Epithelial cell of prostate (primary cell): ENCODE results near the gene SHMT2.

Source experiments
- DNase-seq: peaks from one replicate; pipeline ENCODE4 v3.0.0-alpha.2; 2011; ENCODE audit warnings: low read depth, low spot score
- H3K27ac ChIP-seq: fragments of 450-650 bp; 2 replicates; pipeline ENCODE4 v1.5.1; 2017; ENCODE audit warnings: mild to moderate bottlenecking

SHMT2 gene

GRCh38 chr12:57213058-57213715, 16.3 kb upstream of the SHMT2 start:
- DNase-seq, result peak; percentile 31
- H3K27ac ChIP-seq, result no peak overlapping the region

- DNase-seq, result no peak
- no peak overlapping the region for H3K27ac ChIP-seq
Measured at GRCh38 chr12:57213763-57214397, 15.6 kb upstream of the SHMT2 start.

- DNase-seq, result no peak
- H3K27ac ChIP-seq, result no peak overlapping the region
Measured at GRCh38 chr12:57214398-57214781, 15.1 kb upstream of the SHMT2 start.

- DNase-seq, result no peak
- no peak overlapping the region for H3K27ac ChIP-seq
Measured at GRCh38 chr12:57215065-57215464, 14.4 kb upstream of the SHMT2 start.

GRCh38 chr12:57215668-57216013, 13.9 kb upstream of the SHMT2 start:
- H3K27ac ChIP-seq, result no peak overlapping the region
- DNase-seq, result no peak

- no peak within 1 kb of the TSS for H3K27ac ChIP-seq
- no peak for DNase-seq
Measured at GRCh38 chr12:57216014-57216911, 13.2 kb upstream of the SHMT2 start, which contains the start of gene NXPH4. TSS of gene NXPH4 (plus strand) at chr12:57216794. CDS start at chr12:57216970, 176 bp downstream.

GRCh38 chr12:57216921-57217879, 12.3 kb upstream of the SHMT2 start:
- no peak for DNase-seq
- no peak overlapping the region for H3K27ac ChIP-seq

- H3K27ac ChIP-seq, result no peak overlapping the region
- DNase-seq, result no peak
Measured at GRCh38 chr12:57218030-57218853, 11.3 kb upstream of the SHMT2 start.

- DNase-seq, result no peak
- H3K27ac ChIP-seq, result no peak overlapping the region
Measured at GRCh38 chr12:57219205-57219992, 10.1 kb upstream of the SHMT2 start.

- no peak overlapping the region for H3K27ac ChIP-seq
- DNase-seq, result no peak
Measured at GRCh38 chr12:57219993-57220754, 9.3 kb upstream of the SHMT2 start.

GRCh38 chr12:57220770-57221168, 8.7 kb upstream of the SHMT2 start:
- H3K27ac ChIP-seq, result no peak overlapping the region
- DNase-seq, result no peak

- DNase-seq, result no peak
- H3K27ac ChIP-seq, result no peak overlapping the region
Measured at GRCh38 chr12:57221169-57221917, 8.2 kb upstream of the SHMT2 start.

- no peak for DNase-seq
- H3K27ac ChIP-seq, result no peak overlapping the region
Measured at GRCh38 chr12:57222286-57223190, 7.0 kb upstream of the SHMT2 start.

GRCh38 chr12:57223191-57224165, 6.0 kb upstream of the SHMT2 start:
- no peak for DNase-seq
- no peak overlapping the region for H3K27ac ChIP-seq
